ENCODE measurements around the gene FRMD4B.

The FRMD4B gene

DNA sequence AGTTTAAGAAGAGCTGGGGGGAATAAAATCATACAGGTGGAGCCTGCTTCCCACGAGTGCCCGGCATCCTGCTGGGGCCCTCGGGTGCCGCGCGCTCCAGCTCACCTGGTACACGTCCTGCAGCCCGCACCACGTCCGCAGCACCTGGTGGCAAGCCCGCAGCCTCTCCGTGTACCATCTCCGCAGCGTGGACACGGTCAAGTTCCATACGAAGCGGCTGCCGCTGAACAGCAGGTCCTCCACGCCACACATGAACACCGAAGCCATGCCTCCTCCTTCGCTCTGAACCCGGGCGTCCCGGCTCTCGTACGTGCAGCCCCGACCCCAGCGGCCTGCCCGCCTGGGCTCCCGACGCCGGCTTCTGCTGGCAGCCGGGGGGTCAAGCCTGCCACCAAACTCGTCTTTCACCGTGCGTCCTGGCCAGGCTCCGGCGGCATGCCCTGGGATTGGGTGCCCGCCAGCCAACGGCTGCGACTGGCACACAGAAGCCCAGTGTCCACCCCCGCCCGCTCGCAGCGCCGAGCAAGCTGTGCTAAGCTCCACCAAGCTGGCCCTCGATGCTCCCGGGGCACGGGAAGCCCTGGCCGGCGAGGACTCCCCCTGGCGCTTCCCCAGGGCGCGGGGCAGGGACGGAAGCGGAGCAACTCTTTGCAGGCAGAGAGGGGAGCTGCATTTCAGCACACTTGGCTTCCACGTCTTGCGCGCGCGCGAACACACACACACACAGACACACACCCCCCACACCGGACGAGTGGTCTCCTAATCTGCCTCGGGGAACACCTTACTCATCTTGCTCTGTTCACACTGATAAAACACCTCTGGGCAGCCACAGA, at the start of gene FRMD4B:
Gene FRMD4B, minus strand, starts transcription at position 366 of the 833 bp plus-strand sequence. Its CDS starts 99 bp downstream, at position 267.
- peak; percentile 46 to 59 for DNase-seq

DNA sequence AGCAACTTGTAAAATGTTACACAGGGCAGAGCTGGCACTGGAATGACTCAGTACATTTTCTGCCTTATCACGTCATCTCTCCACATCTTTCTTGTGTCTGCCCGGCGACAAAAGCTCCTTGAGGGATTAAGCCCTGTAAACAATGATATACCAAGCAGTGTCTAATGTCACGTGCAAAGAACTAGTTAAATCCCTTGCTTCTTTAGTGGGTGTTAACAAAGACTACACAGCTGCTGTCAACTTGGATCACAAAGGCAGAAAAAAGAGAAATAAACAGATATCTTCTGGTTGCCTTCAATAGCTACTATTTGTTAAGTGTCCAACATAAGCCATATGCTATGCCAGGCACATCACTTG, 48.1 kb upstream of the FRMD4B start:
- DNase-seq = peak in 1 of 2 experiments; percentile 14

DNA sequence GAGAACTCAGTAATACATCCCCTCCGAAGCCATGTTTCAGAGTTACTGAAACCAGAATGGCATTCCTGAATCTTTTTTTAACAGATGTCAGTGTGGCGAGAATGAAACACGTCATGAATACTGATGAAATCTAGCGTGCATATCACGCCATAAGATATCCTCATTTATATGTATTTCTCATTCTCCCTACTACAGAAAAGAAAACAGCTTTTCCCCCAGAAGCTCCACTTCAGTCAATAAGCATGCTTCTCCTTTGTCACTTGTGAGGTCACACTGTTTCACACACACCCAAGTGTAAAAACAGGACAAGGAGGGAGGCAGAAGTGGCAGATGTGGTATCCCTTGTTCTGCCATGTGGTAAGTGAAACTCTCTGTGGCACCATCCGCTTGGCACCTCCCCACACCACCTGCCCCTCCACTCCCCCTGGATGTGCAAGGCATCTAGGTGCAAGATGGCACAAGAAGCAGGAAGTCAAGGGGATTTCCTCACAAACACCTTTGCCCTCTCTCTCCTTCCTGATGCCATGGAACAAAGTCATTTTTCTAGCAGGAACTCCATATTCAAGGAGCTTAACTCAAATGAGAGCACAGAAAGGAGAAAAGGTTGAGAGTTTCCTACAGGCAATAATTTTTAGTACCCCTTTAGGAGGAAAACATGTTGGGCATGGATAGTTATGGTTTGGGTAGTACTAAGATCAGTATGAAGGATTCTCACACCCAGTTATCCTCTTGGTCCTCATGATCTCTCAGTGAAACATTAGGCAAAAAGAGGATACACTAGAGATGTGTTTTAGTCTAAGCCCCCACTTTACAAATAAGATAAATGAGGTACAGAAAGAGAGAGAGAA, 47.5 kb upstream of the FRMD4B start:
- peak; percentile 15 to 34 for DNase-seq

DNA sequence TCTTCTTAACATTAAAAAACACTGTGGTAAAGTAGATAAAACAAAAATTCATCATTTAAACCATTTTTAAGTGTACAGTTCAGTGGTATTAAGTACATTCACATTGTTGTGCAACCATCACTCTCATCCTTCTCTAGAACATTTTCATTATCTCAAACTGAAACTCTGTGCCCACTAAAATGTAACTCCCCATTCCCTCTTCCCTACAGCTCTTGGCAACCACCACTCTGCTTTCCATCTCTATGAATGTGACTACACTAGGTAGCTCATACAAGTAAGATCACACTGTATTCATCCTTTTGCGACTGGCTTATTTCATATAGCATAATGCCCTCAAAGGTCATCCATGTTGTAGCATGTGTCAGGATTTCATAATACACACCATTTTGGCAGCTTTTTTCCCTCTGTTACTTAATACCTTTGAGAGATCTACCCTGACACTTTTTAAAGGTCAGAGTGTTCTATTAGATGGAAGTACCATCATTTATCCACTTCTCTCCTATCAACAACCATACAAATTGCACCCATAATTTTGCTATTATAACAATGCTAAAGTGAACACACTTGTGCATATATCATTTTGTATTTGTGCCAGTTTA, 42.9 kb upstream of the FRMD4B start:
- DNase-seq = no peak

DNA sequence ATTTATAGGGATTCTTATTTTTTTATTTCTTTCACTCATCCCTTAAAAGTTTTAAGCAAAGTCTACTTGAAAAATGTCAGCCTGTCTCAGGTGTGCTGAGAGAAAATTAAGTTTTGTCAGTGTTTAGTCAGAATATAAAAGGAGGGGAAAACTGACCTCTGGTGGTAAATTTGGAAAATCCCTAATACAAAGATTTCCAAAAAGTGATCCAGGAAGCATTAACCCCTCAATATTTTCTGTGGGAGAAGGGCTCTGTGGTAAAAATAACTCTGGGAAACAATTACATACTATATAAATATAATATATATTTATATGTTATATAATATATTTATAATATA, 41.0 kb upstream of the FRMD4B start:
- DNase-seq = no peak

GRCh38 chr3:69426291-69426966, 40.5 kb upstream of the FRMD4B start:
- DNase-seq = no peak

GRCh38 chr3:69425249-69425648, 39.4 kb upstream of the FRMD4B start:
- DNase-seq = peak; percentile 17 to 37

DNA sequence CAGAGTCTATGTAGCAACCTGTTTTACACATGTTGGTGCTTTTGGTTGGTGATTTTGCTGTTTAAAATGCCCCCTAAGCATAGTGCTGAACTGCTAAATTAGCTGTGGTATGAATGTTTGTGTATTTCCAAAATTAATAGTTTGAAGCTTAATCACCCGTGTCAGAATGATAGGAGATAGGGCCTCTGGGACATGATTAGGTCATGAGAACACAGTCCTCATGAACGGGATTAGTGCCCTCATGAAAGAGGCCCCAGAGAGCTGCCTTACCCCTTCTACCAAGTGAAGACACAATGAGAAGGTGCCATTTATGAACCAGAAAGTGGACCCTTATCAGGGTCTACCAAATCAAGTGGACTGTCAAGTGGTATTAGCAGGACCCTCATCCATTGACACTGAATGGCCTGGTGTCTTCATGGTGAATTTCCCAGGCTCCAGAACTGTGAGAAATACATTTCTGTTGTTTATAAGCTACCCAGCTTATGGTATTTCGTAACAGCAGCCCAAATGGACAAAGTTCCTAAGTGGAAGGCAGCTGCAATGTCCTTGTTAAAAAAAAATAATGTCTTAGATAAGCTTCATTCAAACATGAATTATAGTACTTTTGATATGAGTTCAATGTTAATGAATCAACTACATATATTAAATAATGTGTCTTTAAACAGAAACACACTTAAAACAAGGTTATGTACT, 37.7 kb upstream of the FRMD4B start:
- no peak for DNase-seq

GRCh38 chr3:69422751-69423150, 36.9 kb upstream of the FRMD4B start:
- DNase-seq = no peak

GRCh38 chr3:69420781-69421520, 35.1 kb upstream of the FRMD4B start:
- no peak for DNase-seq

DNA sequence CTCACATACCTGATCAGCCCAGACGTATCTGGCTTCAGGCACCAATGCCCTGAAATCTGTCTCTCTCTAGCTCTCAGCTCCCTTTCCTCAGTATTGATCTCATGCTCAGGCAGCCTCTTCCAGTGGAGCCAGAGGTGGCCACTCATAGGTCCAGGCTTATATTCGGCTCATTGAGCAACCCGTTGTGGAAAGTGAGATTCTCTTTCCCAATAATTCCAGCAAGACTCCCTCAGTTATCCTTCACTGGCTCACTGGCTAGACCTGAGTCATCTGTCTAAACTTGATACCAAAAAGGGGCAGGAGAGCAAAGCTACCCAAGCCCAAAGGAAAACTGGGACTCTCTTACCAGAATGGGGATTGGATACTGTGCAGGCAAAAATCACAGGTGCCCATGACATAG, 33.4 kb upstream of the FRMD4B start:
- no peak for DNase-seq

DNA sequence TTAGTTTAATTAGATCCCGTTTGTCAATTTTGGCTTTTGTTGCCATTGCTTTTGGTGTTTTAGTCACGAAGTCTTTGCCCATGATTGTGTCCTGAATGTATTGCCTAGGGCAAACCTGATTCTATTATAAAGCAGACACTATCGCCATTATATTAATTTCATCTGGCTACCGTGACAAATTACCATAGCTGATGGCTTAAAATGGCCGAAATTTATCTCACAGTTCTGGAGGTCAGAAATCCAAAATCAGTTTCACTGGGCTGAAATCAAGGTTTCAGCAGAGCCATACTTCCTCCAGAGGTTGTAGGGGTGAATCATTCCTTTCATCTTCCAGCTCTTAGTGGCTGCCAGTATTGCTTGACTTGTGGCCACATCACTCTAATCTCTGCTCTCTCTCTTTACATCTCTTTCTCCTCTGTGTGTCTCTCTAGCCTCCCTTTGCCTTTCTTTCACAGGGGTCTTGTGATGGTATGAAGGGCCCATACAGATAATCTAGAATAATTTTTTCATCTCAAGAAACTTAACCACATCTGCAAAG, 31.7 kb upstream of the FRMD4B start:
- no peak for DNase-seq

DNA sequence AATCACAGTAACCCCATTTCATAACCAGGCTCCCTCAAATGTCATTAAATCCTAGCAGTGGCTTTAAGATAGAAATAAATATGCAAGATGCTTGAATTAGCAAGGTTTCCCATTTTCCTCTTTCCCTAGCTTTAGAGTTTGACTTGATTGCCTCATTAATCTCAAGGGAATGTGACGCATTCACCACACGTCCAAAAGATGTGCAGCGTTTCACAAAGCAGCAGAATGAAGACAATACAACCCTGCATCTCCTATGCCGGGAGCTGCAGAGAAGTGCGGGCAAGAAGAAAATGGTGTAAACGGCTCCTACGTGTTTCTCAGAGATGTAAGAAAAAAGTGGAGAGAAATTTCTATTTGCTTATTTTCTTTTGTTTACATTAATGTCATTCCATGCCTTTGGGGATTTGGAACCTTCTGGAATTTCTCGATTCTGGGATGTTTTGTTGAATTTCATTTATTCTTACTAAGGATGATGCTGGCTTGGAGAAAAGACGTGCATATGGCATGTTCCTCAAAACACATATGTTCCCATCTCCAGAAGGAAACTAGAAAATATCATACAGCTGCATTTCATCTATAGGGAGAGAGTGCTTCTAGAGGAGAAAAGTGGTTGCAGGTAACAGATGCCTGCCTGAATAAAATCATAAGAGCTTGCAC, 27.8 kb upstream of the FRMD4B start:
- no peak for DNase-seq

GRCh38 chr3:69411346-69411745, 25.5 kb upstream of the FRMD4B start:
- DNase-seq = no peak

DNA sequence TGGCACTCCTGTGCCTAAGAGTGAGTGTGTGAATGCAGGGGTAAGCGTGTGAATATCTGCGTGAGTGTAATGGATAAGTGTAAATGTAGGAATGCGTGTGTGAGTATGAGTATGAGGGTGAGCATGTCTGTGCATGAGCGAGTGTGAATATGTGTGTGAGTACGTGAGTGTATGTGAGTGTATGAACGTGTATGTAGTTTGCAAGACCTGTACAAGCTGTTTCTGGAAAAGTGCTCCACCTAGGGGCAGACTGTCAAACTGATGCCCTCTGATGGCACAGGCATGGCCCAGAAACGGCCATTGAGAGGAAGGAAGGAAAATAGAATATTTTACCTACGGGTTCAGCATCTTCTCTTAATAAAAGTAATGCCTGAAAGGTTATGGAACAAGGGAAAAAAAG, 24.4 kb upstream of the FRMD4B start:
- DNase-seq = peak; percentile 74 to 82

- DNase-seq = no peak
Observed at GRCh38 chr3:69409831-69410230, 23.9 kb upstream of the FRMD4B start.

GRCh38 chr3:69409011-69409410, 23.1 kb upstream of the FRMD4B start:
- DNase-seq = no peak

DNA sequence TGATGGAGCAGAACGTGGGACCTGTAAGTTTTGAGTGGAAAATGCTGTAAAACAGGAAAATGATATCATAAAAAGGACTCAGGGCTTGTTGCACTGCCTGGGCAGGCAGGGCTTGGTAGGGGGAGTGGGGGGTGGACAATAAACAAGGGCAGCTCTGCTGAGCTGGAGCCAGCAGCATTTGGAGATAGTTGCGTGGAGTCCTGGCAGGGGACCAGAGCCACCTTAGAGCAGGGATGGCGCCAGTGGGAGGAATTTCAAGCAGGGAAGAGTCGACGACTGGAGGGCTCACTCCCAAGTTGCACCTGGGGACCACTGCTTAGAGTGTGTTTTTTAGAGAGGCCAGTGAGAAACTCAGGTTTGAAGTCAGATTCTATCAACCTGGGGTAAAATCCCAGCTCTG, 22.7 kb upstream of the FRMD4B start:
- DNase-seq = no peak

GRCh38 chr3:69407908-69408307, 22.0 kb upstream of the FRMD4B start:
- DNase-seq = no peak

- DNase-seq = no peak
Observed at GRCh38 chr3:69406163-69406562, 20.3 kb upstream of the FRMD4B start.

- DNase-seq = no peak
Observed at GRCh38 chr3:69405067-69405466, 19.2 kb upstream of the FRMD4B start.
